ENCODE results near the gene DPF3.

GRCh38 chr14:72898448-72898847, 4.5 kb upstream of the DPF3 start:
- TF ChIP-seq CTCF (IDR thresholded peaks at IDR 0.05) (no peak), POLR2A (IDR thresholded peaks at IDR 0.05) (no peak), POLR2AphosphoS5 (IDR thresholded peaks at IDR 0.05) (no peak), EP300 (IDR thresholded peaks at IDR 0.05) (no peak)

All from suprapubic skin (tissue), 4 donors.